Measurements from ENCODE around the gene PABPC1L.

- TF ChIP-seq EZH2 (IDR thresholded peaks at IDR 0.05; ENCODE audit: borderline replicate concordance, low read depth, low read length, poor library complexity, severe bottlenecking) (no peak), CTCF (conservative IDR thresholded peaks at IDR 0.05; ENCODE audit: low read depth, low read length) (no peak)
Measured at GRCh38 chr20:44983093-44983674, 73.3 kb downstream of the PABPC1L start.

Measured in A673 (cell line).